Liver (tissue), 9 donors: ENCODE results near the gene HOXD8. TPM values are rescaled to one million over a fixed set of nuclear protein-coding genes. Genes with fewer than 3 reads are reported as not detected.

ENCODE experiments used
- DNase-seq: peaks from one replicate; pipeline ENCODE4 v3.0.0-alpha.2; 2017; ENCODE audit warnings: low spot score
- H3K27ac ChIP-seq, 2 donors: one replicate each; pipeline ENCODE4 v1.7.0; 2013; ENCODE audit warnings: inconsistent platforms in 2 of 2, low read length in 2 of 2, control low read depth in 1 of 2, low read depth in 1 of 2, mild to moderate bottlenecking in 1 of 2
- H3K27me3 ChIP-seq, 4 donors: one replicate each; pipeline versions ENCODE4 v1.6.1 to v1.7.0; 2013; ENCODE audit warnings: low read length in 3 of 4, inconsistent platforms in 1 of 4, mild to moderate bottlenecking in 1 of 4, moderate library complexity in 1 of 4; ENCODE audit not compliant: control insufficient read depth in 4 of 4, insufficient read depth in 4 of 4
- H3K36me3 ChIP-seq, 4 donors: one replicate each; pipeline versions ENCODE4 v1.6.1 to v1.7.0; 2013; ENCODE audit warnings: low read length in 3 of 4, mild to moderate bottlenecking in 3 of 4, low read depth in 1 of 4, moderate library complexity in 1 of 4; ENCODE audit not compliant: control insufficient read depth in 4 of 4, insufficient read depth in 3 of 4
- H3K4me1 ChIP-seq, 4 donors: one replicate each; pipeline versions ENCODE4 v1.6.1 to v1.7.0; 2013; ENCODE audit warnings: low read length in 3 of 4, mild to moderate bottlenecking in 3 of 4, moderate library complexity in 1 of 4; ENCODE audit not compliant: control insufficient read depth in 4 of 4, insufficient read depth in 4 of 4
- H3K4me3 ChIP-seq, 3 donors: one replicate each; pipeline versions ENCODE4 v1.6.1 to v1.7.0; 2013; ENCODE audit warnings: low read length in 3 of 3, control low read depth in 1 of 3, low read depth in 1 of 3, mild to moderate bottlenecking in 1 of 3
- H3K9ac ChIP-seq, 2 donors: one replicate each; pipeline ENCODE4 v1.7.0; 2013; ENCODE audit warnings: low read length in 2 of 2, mild to moderate bottlenecking in 2 of 2, moderate library complexity in 2 of 2, control low read depth in 1 of 2, low read depth in 1 of 2
- H3K9me3 ChIP-seq, 4 donors: one replicate each; pipeline versions ENCODE4 v1.6.1 to v1.7.0; 2013; ENCODE audit warnings: low read length in 3 of 4; ENCODE audit not compliant: control insufficient read depth in 4 of 4
- EGR1 ChIP-seq, 2 donors: IDR thresholded peaks; 2 replicates each; pipeline ENCODE4 v1.6.1; 2016 to 2018; ENCODE audit warnings: antibody characterized with exemption in 2 of 2, low read depth in 2 of 2
- FOXA1 ChIP-seq: IDR thresholded peaks from 2 replicates; pipeline ENCODE4 v1.6.1; 2016; ENCODE audit warnings: antibody characterized with exemption
- FOXA2 ChIP-seq: IDR thresholded peaks from 2 replicates; pipeline ENCODE4 v1.6.1; 2016; ENCODE audit warnings: antibody characterized with exemption
- GABPA ChIP-seq, 2 donors: IDR thresholded peaks in 1 of 2; conservative IDR thresholded peaks in 1 of 2; 2 replicates each; pipeline ENCODE4 v1.6.1; 2016; ENCODE audit warnings: antibody characterized with exemption in 2 of 2, mild to moderate bottlenecking in 1 of 2, moderate library complexity in 1 of 2
- HNF4A ChIP-seq, 2 donors: conservative IDR thresholded peaks; 2 replicates each; pipeline ENCODE4 v1.6.1; 2016; ENCODE audit warnings: antibody characterized with exemption in 2 of 2, mild to moderate bottlenecking in 2 of 2
- HNF4G ChIP-seq: IDR thresholded peaks from 2 replicates; pipeline ENCODE4 v1.6.1; 2016; ENCODE audit warnings: antibody characterized with exemption
- NR2F2 ChIP-seq: IDR thresholded peaks from 2 replicates; pipeline ENCODE4 v1.6.1; 2016; ENCODE audit warnings: antibody characterized with exemption
- RAD21 ChIP-seq, 2 donors: IDR thresholded peaks; 2 replicates each; pipeline ENCODE4 v1.6.1; 2016; ENCODE audit warnings: antibody characterized with exemption in 2 of 2, mild to moderate bottlenecking in 2 of 2
- RXRA ChIP-seq, 2 donors: IDR thresholded peaks; 2 replicates each; pipeline ENCODE4 v1.6.1; 2017 to 2018; ENCODE audit warnings: antibody characterized with exemption in 2 of 2, mild to moderate bottlenecking in 1 of 2
- SP1 ChIP-seq: IDR thresholded peaks from 2 replicates; pipeline ENCODE4 v1.6.1; 2018; ENCODE audit warnings: antibody characterized with exemption, mild to moderate bottlenecking
- TAF1 ChIP-seq: conservative IDR thresholded peaks from 2 replicates; pipeline ENCODE4 v1.6.1; 2016; ENCODE audit warnings: antibody characterized with exemption, mild to moderate bottlenecking
- YY1 ChIP-seq: IDR thresholded peaks from 2 replicates; pipeline ENCODE4 v1.6.1; 2016; ENCODE audit warnings: antibody characterized with exemption, mild to moderate bottlenecking
- polyA plus RNA-seq, 2 donors: library from polyadenylated mRNA; stranded (reverse) in 1 of 2; unstranded in 1 of 2; fragments of 200-250 nt in 1 of 2; fragments of >200 nt in 1 of 2; fragmentation: Nextera tagmentation in 1 of 2; extraction: Ambion mirVana in 1 of 2; gene quantifications; one replicate each; pipeline versions ENCODE4 v1.2.1 to v1.2.3, GENCODE V29; 2013 to 2015
- total RNA-seq, 2 donors: library from RNA; depleted of rRNA; stranded (reverse); fragments of >200 nt; gene quantifications; one replicate each; pipeline ENCODE4 v1.2.3, GENCODE V29; 2014
- TF ChIP-seq, protein P1 (sequence below): IDR thresholded peaks from 2 replicates; pipeline ENCODE4 v1.6.1; 2016; ENCODE audit warnings: antibody characterized with exemption
- TF ChIP-seq, protein P2 (sequence below): fragments of 150-350 bp; IDR thresholded peaks from 2 replicates; pipeline ENCODE4 v1.5.1; 2017; ENCODE audit warnings: improper control_type of control experiment, low read depth, low read length; ENCODE audit not compliant: missing input control
- TF ChIP-seq, protein P3 (sequence below): IDR thresholded peaks from 2 replicates; pipeline ENCODE4 v1.6.1; 2016; ENCODE audit warnings: antibody characterized with exemption
- TF ChIP-seq, protein P4 (sequence below): IDR thresholded peaks from 2 replicates; pipeline ENCODE4 v1.6.1; 2016; ENCODE audit warnings: antibody characterized with exemption
- TF ChIP-seq, protein P5 (sequence below): IDR thresholded peaks from 2 replicates; pipeline ENCODE4 v1.6.1; 2016; ENCODE audit warnings: antibody characterized with exemption, mild to moderate bottlenecking
- donor health status: healthy.
- donor health status: healthy.
- donor health status: healthy.
- donor health status: healthy.
- donor health status: healthy.

The HOXD8 gene
- total and polyA plus RNA-seq, 4 donors = 0.06 to 0.19 (median 0.08) TPM; not detected in 1

DNA sequence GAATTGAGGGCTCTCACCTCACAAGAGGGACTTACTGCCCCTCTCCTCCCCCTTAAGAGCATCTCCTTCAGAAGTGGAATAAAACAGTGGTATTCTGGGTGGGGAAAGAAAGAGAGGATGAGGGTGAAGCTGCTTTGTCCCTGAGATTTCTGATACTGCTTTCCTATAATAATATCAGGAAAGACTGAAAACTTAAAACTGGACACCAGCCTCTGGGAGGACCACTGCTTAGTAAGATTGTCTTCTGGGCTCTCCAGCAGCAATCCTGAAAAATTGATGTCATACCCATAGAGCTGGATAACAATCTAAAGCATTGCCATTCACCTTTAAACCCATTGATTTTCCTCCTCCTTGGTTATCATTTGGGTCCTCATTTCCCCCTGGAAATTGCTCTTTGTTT, 17.1 kb downstream of the HOXD8 start:
- no peak overlapping the region for H3K4me3 ChIP-seq
- peaks cover 0 to 8% (median under 1%) of the 10 kb centered on the region in 4 donors for H3K4me1 ChIP-seq
- TF ChIP-seq NR2F2 (no peak), HNF4G (no peak), YY1 (no peak), EGR1 (IDR thresholded peaks at IDR 0.05; ENCODE audit: low read depth in 2 of 2) (no peak), RAD21 (IDR thresholded peaks at IDR 0.05) (no peak), FOXA1 (no peak), TAF1 (no peak), GABPA (IDR thresholded peaks at IDR 0.05 in 1 of 2, conservative IDR thresholded peaks at IDR 0.05 in 1 of 2) (no peak), RXRA (IDR thresholded peaks at IDR 0.05) (no peak), SP1 (no peak), HNF4A (conservative IDR thresholded peaks at IDR 0.05) (no peak), FOXA2 (no peak)
- TF ChIP-seq, protein P1, sequence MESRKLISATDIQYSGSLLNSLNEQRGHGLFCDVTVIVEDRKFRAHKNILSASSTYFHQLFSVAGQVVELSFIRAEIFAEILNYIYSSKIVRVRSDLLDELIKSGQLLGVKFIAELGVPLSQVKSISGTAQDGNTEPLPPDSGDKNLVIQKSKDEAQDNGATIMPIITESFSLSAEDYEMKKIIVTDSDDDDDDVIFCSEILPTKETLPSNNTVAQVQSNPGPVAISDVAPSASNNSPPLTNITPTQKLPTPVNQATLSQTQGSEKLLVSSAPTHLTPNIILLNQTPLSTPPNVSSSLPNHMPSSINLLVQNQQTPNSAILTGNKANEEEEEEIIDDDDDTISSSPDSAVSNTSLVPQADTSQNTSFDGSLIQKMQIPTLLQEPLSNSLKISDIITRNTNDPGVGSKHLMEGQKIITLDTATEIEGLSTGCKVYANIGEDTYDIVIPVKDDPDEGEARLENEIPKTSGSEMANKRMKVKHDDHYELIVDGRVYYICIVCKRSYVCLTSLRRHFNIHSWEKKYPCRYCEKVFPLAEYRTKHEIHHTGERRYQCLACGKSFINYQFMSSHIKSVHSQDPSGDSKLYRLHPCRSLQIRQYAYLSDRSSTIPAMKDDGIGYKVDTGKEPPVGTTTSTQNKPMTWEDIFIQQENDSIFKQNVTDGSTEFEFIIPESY = no peak
- TF ChIP-seq, protein P2, sequence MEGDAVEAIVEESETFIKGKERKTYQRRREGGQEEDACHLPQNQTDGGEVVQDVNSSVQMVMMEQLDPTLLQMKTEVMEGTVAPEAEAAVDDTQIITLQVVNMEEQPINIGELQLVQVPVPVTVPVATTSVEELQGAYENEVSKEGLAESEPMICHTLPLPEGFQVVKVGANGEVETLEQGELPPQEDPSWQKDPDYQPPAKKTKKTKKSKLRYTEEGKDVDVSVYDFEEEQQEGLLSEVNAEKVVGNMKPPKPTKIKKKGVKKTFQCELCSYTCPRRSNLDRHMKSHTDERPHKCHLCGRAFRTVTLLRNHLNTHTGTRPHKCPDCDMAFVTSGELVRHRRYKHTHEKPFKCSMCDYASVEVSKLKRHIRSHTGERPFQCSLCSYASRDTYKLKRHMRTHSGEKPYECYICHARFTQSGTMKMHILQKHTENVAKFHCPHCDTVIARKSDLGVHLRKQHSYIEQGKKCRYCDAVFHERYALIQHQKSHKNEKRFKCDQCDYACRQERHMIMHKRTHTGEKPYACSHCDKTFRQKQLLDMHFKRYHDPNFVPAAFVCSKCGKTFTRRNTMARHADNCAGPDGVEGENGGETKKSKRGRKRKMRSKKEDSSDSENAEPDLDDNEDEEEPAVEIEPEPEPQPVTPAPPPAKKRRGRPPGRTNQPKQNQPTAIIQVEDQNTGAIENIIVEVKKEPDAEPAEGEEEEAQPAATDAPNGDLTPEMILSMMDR = no peak
- TF ChIP-seq, protein P3, sequence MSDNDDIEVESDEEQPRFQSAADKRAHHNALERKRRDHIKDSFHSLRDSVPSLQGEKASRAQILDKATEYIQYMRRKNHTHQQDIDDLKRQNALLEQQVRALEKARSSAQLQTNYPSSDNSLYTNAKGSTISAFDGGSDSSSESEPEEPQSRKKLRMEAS = no peak
- TF ChIP-seq, protein P4, sequence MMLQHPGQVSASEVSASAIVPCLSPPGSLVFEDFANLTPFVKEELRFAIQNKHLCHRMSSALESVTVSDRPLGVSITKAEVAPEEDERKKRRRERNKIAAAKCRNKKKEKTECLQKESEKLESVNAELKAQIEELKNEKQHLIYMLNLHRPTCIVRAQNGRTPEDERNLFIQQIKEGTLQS = no peak
- TF ChIP-seq, protein P5, sequence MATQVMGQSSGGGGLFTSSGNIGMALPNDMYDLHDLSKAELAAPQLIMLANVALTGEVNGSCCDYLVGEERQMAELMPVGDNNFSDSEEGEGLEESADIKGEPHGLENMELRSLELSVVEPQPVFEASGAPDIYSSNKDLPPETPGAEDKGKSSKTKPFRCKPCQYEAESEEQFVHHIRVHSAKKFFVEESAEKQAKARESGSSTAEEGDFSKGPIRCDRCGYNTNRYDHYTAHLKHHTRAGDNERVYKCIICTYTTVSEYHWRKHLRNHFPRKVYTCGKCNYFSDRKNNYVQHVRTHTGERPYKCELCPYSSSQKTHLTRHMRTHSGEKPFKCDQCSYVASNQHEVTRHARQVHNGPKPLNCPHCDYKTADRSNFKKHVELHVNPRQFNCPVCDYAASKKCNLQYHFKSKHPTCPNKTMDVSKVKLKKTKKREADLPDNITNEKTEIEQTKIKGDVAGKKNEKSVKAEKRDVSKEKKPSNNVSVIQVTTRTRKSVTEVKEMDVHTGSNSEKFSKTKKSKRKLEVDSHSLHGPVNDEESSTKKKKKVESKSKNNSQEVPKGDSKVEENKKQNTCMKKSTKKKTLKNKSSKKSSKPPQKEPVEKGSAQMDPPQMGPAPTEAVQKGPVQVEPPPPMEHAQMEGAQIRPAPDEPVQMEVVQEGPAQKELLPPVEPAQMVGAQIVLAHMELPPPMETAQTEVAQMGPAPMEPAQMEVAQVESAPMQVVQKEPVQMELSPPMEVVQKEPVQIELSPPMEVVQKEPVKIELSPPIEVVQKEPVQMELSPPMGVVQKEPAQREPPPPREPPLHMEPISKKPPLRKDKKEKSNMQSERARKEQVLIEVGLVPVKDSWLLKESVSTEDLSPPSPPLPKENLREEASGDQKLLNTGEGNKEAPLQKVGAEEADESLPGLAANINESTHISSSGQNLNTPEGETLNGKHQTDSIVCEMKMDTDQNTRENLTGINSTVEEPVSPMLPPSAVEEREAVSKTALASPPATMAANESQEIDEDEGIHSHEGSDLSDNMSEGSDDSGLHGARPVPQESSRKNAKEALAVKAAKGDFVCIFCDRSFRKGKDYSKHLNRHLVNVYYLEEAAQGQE = no peak
- no peak for DNase-seq
- H3K9ac ChIP-seq = no peak overlapping the region
- H3K27me3 ChIP-seq = peaks cover 1 to 29% (median 18%) of the 10 kb centered on the region in 4 donors
- H3K27ac ChIP-seq = no peak overlapping the region
- H3K9me3 ChIP-seq = no peaks in the 10 kb centered on the region
- H3K36me3 ChIP-seq = no peaks in the 10 kb centered on the region
